ENCODE results near the gene BAG3.
A peak's percentile ranks its signal among the peaks of the same experiment; 100 is the strongest.

Gene BAG3

GRCh38 chr10:119667562-119668328 lies 16.6 kb downstream of the BAG3 start:
- Histone ChIP-seq H3K4me3 (ENCODE audit: low read length in 2 of 2) (peak overlapping the region in 1 of 2 donors; percentile 52), H3K4me1 (ENCODE audit: control insufficient read depth, insufficient read depth, low read length) (peaks cover 54% of the 10 kb centered on the region), H3K27ac (ENCODE audit: low read length) (peak overlapping the region; percentile 69), H3K27me3 (ENCODE audit: control insufficient read depth in 1 of 2, insufficient read depth in 2 of 2, low read length in 2 of 2) (no peaks in the 10 kb centered on the region), H3K9me3 (ENCODE audit: control insufficient read depth in 2 of 2, low read length in 2 of 2) (no peaks in the 10 kb centered on the region), H3K36me3 (ENCODE audit: control insufficient read depth in 2 of 2, insufficient read depth in 2 of 2, low read length in 2 of 2) (peaks cover 23% of the 10 kb centered on the region in 2 donors), H3K9ac (ENCODE audit: low read length in 2 of 2) (peak overlapping the region in 1 of 2 donors; percentile 13)

GRCh38 chr10:119668461-119668860 lies 17.3 kb downstream of the BAG3 start:
- Histone ChIP-seq H3K4me3 (ENCODE audit: low read length in 2 of 2) (no peak overlapping the region), H3K9ac (ENCODE audit: low read length in 2 of 2) (peak overlapping the region in 1 of 2 donors; percentile 36), H3K27ac (ENCODE audit: low read length) (peak overlapping the region; percentile 69), H3K27me3 (ENCODE audit: control insufficient read depth in 1 of 2, insufficient read depth in 2 of 2, low read length in 2 of 2) (no peaks in the 10 kb centered on the region), H3K4me1 (ENCODE audit: control insufficient read depth, insufficient read depth, low read length) (peaks cover 55% of the 10 kb centered on the region), H3K36me3 (ENCODE audit: control insufficient read depth in 2 of 2, insufficient read depth in 2 of 2, low read length in 2 of 2) (peaks cover 30% of the 10 kb centered on the region in 2 donors), H3K9me3 (ENCODE audit: control insufficient read depth in 2 of 2, low read length in 2 of 2) (no peaks in the 10 kb centered on the region)

- H3K4me3 ChIP-seq (ENCODE audit: low read length in 2 of 2) = no peak overlapping the region
- peaks cover 47% of the 10 kb centered on the region for H3K4me1 ChIP-seq (ENCODE audit: control insufficient read depth, insufficient read depth, low read length)
- peak overlapping the region in 1 of 2 donors; percentile 13 for H3K9ac ChIP-seq (ENCODE audit: low read length in 2 of 2)
- H3K36me3 ChIP-seq (ENCODE audit: control insufficient read depth in 2 of 2, insufficient read depth in 2 of 2, low read length in 2 of 2) = peaks cover 37 to 39% of the 10 kb centered on the region in 2 donors
- H3K27ac ChIP-seq (ENCODE audit: low read length) = no peak overlapping the region
- no peaks in the 10 kb centered on the region for H3K27me3 ChIP-seq (ENCODE audit: control insufficient read depth in 1 of 2, insufficient read depth in 2 of 2, low read length in 2 of 2)
- H3K9me3 ChIP-seq (ENCODE audit: control insufficient read depth in 2 of 2, low read length in 2 of 2) = no peaks in the 10 kb centered on the region
Observed at GRCh38 chr10:119669331-119669730, 18.2 kb downstream of the BAG3 start.

- no peak overlapping the region for H3K4me3 ChIP-seq (ENCODE audit: low read length in 2 of 2)
- no peaks in the 10 kb centered on the region for H3K9me3 ChIP-seq (ENCODE audit: control insufficient read depth in 2 of 2, low read length in 2 of 2)
- no peaks in the 10 kb centered on the region for H3K27me3 ChIP-seq (ENCODE audit: control insufficient read depth in 1 of 2, insufficient read depth in 2 of 2, low read length in 2 of 2)
- peaks cover 40 to 43% of the 10 kb centered on the region in 2 donors for H3K36me3 ChIP-seq (ENCODE audit: control insufficient read depth in 2 of 2, insufficient read depth in 2 of 2, low read length in 2 of 2)
- H3K9ac ChIP-seq (ENCODE audit: low read length in 2 of 2) = no peak overlapping the region
- peaks cover 47% of the 10 kb centered on the region for H3K4me1 ChIP-seq (ENCODE audit: control insufficient read depth, insufficient read depth, low read length)
- no peak overlapping the region for H3K27ac ChIP-seq (ENCODE audit: low read length)
Observed at GRCh38 chr10:119669975-119670640, 18.9 kb downstream of the BAG3 start.

GRCh38 chr10:119670717-119671116 lies 19.5 kb downstream of the BAG3 start:
- peaks cover 44 to 47% of the 10 kb centered on the region in 2 donors for H3K36me3 ChIP-seq (ENCODE audit: control insufficient read depth in 2 of 2, insufficient read depth in 2 of 2, low read length in 2 of 2)

GRCh38 chr10:119671381-119671780 lies 20.2 kb downstream of the BAG3 start:
- Histone ChIP-seq H3K9me3 (ENCODE audit: control insufficient read depth in 2 of 2, low read length in 2 of 2) (no peaks in the 10 kb centered on the region), H3K4me3 (ENCODE audit: low read length in 2 of 2) (no peak overlapping the region), H3K27ac (ENCODE audit: low read length) (no peak overlapping the region), H3K9ac (ENCODE audit: low read length in 2 of 2) (no peak overlapping the region), H3K36me3 (ENCODE audit: control insufficient read depth in 2 of 2, insufficient read depth in 2 of 2, low read length in 2 of 2) (peaks cover 43 to 48% of the 10 kb centered on the region in 2 donors), H3K27me3 (ENCODE audit: control insufficient read depth in 1 of 2, insufficient read depth in 2 of 2, low read length in 2 of 2) (no peaks in the 10 kb centered on the region), H3K4me1 (ENCODE audit: control insufficient read depth, insufficient read depth, low read length) (peaks cover 37% of the 10 kb centered on the region)

More at GRCh38 chr10:119670717-119671116, 19.5 kb downstream of the BAG3 start:
- Histone ChIP-seq H3K27ac (ENCODE audit: low read length) (no peak overlapping the region), H3K9me3 (ENCODE audit: control insufficient read depth in 2 of 2, low read length in 2 of 2) (no peaks in the 10 kb centered on the region), H3K27me3 (ENCODE audit: control insufficient read depth in 1 of 2, insufficient read depth in 2 of 2, low read length in 2 of 2) (no peaks in the 10 kb centered on the region), H3K9ac (ENCODE audit: low read length in 2 of 2) (no peak overlapping the region), H3K4me1 (ENCODE audit: control insufficient read depth, insufficient read depth, low read length) (peaks cover 44% of the 10 kb centered on the region), H3K4me3 (ENCODE audit: low read length in 2 of 2) (no peak overlapping the region)

GRCh38 chr10:119672291-119672690 lies 21.1 kb downstream of the BAG3 start:
- Histone ChIP-seq H3K4me1 (ENCODE audit: control insufficient read depth, insufficient read depth, low read length) (peaks cover 28% of the 10 kb centered on the region), H3K4me3 (ENCODE audit: low read length in 2 of 2) (no peak overlapping the region), H3K27me3 (ENCODE audit: control insufficient read depth in 1 of 2, insufficient read depth in 2 of 2, low read length in 2 of 2) (no peaks in the 10 kb centered on the region), H3K9me3 (ENCODE audit: control insufficient read depth in 2 of 2, low read length in 2 of 2) (no peaks in the 10 kb centered on the region), H3K36me3 (ENCODE audit: control insufficient read depth in 2 of 2, insufficient read depth in 2 of 2, low read length in 2 of 2) (peaks cover 51 to 57% of the 10 kb centered on the region in 2 donors), H3K27ac (ENCODE audit: low read length) (no peak overlapping the region), H3K9ac (ENCODE audit: low read length in 2 of 2) (no peak overlapping the region)

GRCh38 chr10:119673271-119673670 lies 22.1 kb downstream of the BAG3 start:
- H3K27me3 ChIP-seq (ENCODE audit: control insufficient read depth in 1 of 2, insufficient read depth in 2 of 2, low read length in 2 of 2) = no peaks in the 10 kb centered on the region
- H3K36me3 ChIP-seq (ENCODE audit: control insufficient read depth in 2 of 2, insufficient read depth in 2 of 2, low read length in 2 of 2) = peaks cover 56 to 64% of the 10 kb centered on the region in 2 donors
- no peak overlapping the region for H3K9ac ChIP-seq (ENCODE audit: low read length in 2 of 2)
- H3K4me3 ChIP-seq (ENCODE audit: low read length in 2 of 2) = no peak overlapping the region
- peaks cover 23% of the 10 kb centered on the region for H3K4me1 ChIP-seq (ENCODE audit: control insufficient read depth, insufficient read depth, low read length)
- peak overlapping the region; percentile 37 for H3K27ac ChIP-seq (ENCODE audit: low read length)
- H3K9me3 ChIP-seq (ENCODE audit: control insufficient read depth in 2 of 2, low read length in 2 of 2) = no peaks in the 10 kb centered on the region

- Histone ChIP-seq H3K4me3 (ENCODE audit: low read length in 2 of 2) (no peak overlapping the region), H3K9me3 (ENCODE audit: control insufficient read depth in 2 of 2, low read length in 2 of 2) (no peaks in the 10 kb centered on the region), H3K27ac (ENCODE audit: low read length) (no peak overlapping the region), H3K4me1 (ENCODE audit: control insufficient read depth, insufficient read depth, low read length) (peaks cover 28% of the 10 kb centered on the region), H3K36me3 (ENCODE audit: control insufficient read depth in 2 of 2, insufficient read depth in 2 of 2, low read length in 2 of 2) (peaks cover 52 to 57% of the 10 kb centered on the region in 2 donors), H3K27me3 (ENCODE audit: control insufficient read depth in 1 of 2, insufficient read depth in 2 of 2, low read length in 2 of 2) (no peaks in the 10 kb centered on the region), H3K9ac (ENCODE audit: low read length in 2 of 2) (no peak overlapping the region)
Observed at GRCh38 chr10:119675483-119676170, 24.4 kb downstream of the BAG3 start.

GRCh38 chr10:119677126-119677525 lies 25.9 kb downstream of the BAG3 start:
- Histone ChIP-seq H3K27me3 (ENCODE audit: control insufficient read depth in 1 of 2, insufficient read depth in 2 of 2, low read length in 2 of 2) (no peaks in the 10 kb centered on the region), H3K27ac (ENCODE audit: low read length) (no peak overlapping the region), H3K4me3 (ENCODE audit: low read length in 2 of 2) (no peak overlapping the region), H3K36me3 (ENCODE audit: control insufficient read depth in 2 of 2, insufficient read depth in 2 of 2, low read length in 2 of 2) (peaks cover 43 to 49% of the 10 kb centered on the region in 2 donors), H3K9ac (ENCODE audit: low read length in 2 of 2) (no peak overlapping the region), H3K9me3 (ENCODE audit: control insufficient read depth in 2 of 2, low read length in 2 of 2) (no peaks in the 10 kb centered on the region), H3K4me1 (ENCODE audit: control insufficient read depth, insufficient read depth, low read length) (peaks cover 43% of the 10 kb centered on the region)
